LNCAP (cell line): ENCODE data around the gene HINT3.

Experiments
- CTCF ChIP-seq: fragments of 450-650 bp; IDR thresholded peaks from 2 replicates; pipeline ENCODE4 v1.5.1; 2017; ENCODE audit warnings: mild to moderate bottlenecking

Gene HINT3

GRCh38 chr6:125950293-125950692 lies 6.3 kb upstream of the HINT3 start:
- no peak for TF ChIP-seq CTCF

GRCh38 chr6:125951323-125951722 lies 5.2 kb upstream of the HINT3 start:
- TF ChIP-seq CTCF: no peak

GRCh38 chr6:125952764-125953501 lies 3.6 kb upstream of the HINT3 start:
- TF ChIP-seq CTCF: no peak

- peak; percentile 45 for TF ChIP-seq CTCF
Observed at GRCh38 chr6:125953502-125953875, 3.1 kb upstream of the HINT3 start.

- TF ChIP-seq CTCF: no peak
Observed at GRCh38 chr6:125954735-125955339, 1.7 kb upstream of the HINT3 start.

GRCh38 chr6:125955973-125956372 lies 597 bp upstream of the HINT3 start:
- no peak for TF ChIP-seq CTCF

- no peak for TF ChIP-seq CTCF
Observed at GRCh38 chr6:125957391-125957693, 772 bp downstream of the HINT3 start.

GRCh38 chr6:125957845-125958244 lies 1.3 kb downstream of the HINT3 start:
- no peak for TF ChIP-seq CTCF
